Liver (tissue), 9 donors: ENCODE results near the gene KDM2B. TPM values are rescaled to one million over a fixed set of nuclear protein-coding genes. Genes with fewer than 3 reads are reported as not detected.
A peak's percentile ranks its signal among the peaks of the same experiment; 100 is the strongest.

Source experiments
- DNase-seq: peaks from one replicate; pipeline ENCODE4 v3.0.0-alpha.2; 2017; ENCODE audit warnings: low spot score
- H3K27ac ChIP-seq, 2 donors: one replicate each; pipeline ENCODE4 v1.7.0; 2013; ENCODE audit warnings: inconsistent platforms in 2 of 2, low read length in 2 of 2, control low read depth in 1 of 2, low read depth in 1 of 2, mild to moderate bottlenecking in 1 of 2
- H3K27me3 ChIP-seq, 4 donors: one replicate each; pipeline versions ENCODE4 v1.6.1 to v1.7.0; 2013; ENCODE audit warnings: low read length in 3 of 4, inconsistent platforms in 1 of 4, mild to moderate bottlenecking in 1 of 4, moderate library complexity in 1 of 4; ENCODE audit not compliant: control insufficient read depth in 4 of 4, insufficient read depth in 4 of 4
- H3K36me3 ChIP-seq, 4 donors: one replicate each; pipeline versions ENCODE4 v1.6.1 to v1.7.0; 2013; ENCODE audit warnings: low read length in 3 of 4, mild to moderate bottlenecking in 3 of 4, low read depth in 1 of 4, moderate library complexity in 1 of 4; ENCODE audit not compliant: control insufficient read depth in 4 of 4, insufficient read depth in 3 of 4
- H3K4me1 ChIP-seq, 4 donors: one replicate each; pipeline versions ENCODE4 v1.6.1 to v1.7.0; 2013; ENCODE audit warnings: low read length in 3 of 4, mild to moderate bottlenecking in 3 of 4, moderate library complexity in 1 of 4; ENCODE audit not compliant: control insufficient read depth in 4 of 4, insufficient read depth in 4 of 4
- H3K4me3 ChIP-seq, 3 donors: one replicate each; pipeline versions ENCODE4 v1.6.1 to v1.7.0; 2013; ENCODE audit warnings: low read length in 3 of 3, control low read depth in 1 of 3, low read depth in 1 of 3, mild to moderate bottlenecking in 1 of 3
- H3K9ac ChIP-seq, 2 donors: one replicate each; pipeline ENCODE4 v1.7.0; 2013; ENCODE audit warnings: low read length in 2 of 2, mild to moderate bottlenecking in 2 of 2, moderate library complexity in 2 of 2, control low read depth in 1 of 2, low read depth in 1 of 2
- H3K9me3 ChIP-seq, 4 donors: one replicate each; pipeline versions ENCODE4 v1.6.1 to v1.7.0; 2013; ENCODE audit warnings: low read length in 3 of 4; ENCODE audit not compliant: control insufficient read depth in 4 of 4
- EGR1 ChIP-seq, 2 donors: IDR thresholded peaks; 2 replicates each; pipeline ENCODE4 v1.6.1; 2016 to 2018; ENCODE audit warnings: antibody characterized with exemption in 2 of 2, low read depth in 2 of 2
- FOXA1 ChIP-seq: IDR thresholded peaks from 2 replicates; pipeline ENCODE4 v1.6.1; 2016; ENCODE audit warnings: antibody characterized with exemption
- GABPA ChIP-seq, 2 donors: IDR thresholded peaks in 1 of 2; conservative IDR thresholded peaks in 1 of 2; 2 replicates each; pipeline ENCODE4 v1.6.1; 2016; ENCODE audit warnings: antibody characterized with exemption in 2 of 2, mild to moderate bottlenecking in 1 of 2, moderate library complexity in 1 of 2
- HNF4G ChIP-seq: IDR thresholded peaks from 2 replicates; pipeline ENCODE4 v1.6.1; 2016; ENCODE audit warnings: antibody characterized with exemption
- NR2F2 ChIP-seq: IDR thresholded peaks from 2 replicates; pipeline ENCODE4 v1.6.1; 2016; ENCODE audit warnings: antibody characterized with exemption
- RXRA ChIP-seq, 2 donors: IDR thresholded peaks; 2 replicates each; pipeline ENCODE4 v1.6.1; 2017 to 2018; ENCODE audit warnings: antibody characterized with exemption in 2 of 2, mild to moderate bottlenecking in 1 of 2
- SP1 ChIP-seq: IDR thresholded peaks from 2 replicates; pipeline ENCODE4 v1.6.1; 2018; ENCODE audit warnings: antibody characterized with exemption, mild to moderate bottlenecking
- TAF1 ChIP-seq: conservative IDR thresholded peaks from 2 replicates; pipeline ENCODE4 v1.6.1; 2016; ENCODE audit warnings: antibody characterized with exemption, mild to moderate bottlenecking
- WGBS: extraction: QIAGEN DNeasy Blood & Tissue Kit; methylation state at CpG from one replicate; pipeline ENCODE4 v1.1.7; 2013; 5-methylcytosine and 5-hydroxymethylcytosine counted together
- polyA plus RNA-seq, 2 donors: library from polyadenylated mRNA; stranded (reverse) in 1 of 2; unstranded in 1 of 2; fragments of 200-250 nt in 1 of 2; fragments of >200 nt in 1 of 2; fragmentation: Nextera tagmentation in 1 of 2; extraction: Ambion mirVana in 1 of 2; gene quantifications; one replicate each; pipeline versions ENCODE4 v1.2.1 to v1.2.3, GENCODE V29; 2013 to 2015
- total RNA-seq, 2 donors: library from RNA; depleted of rRNA; stranded (reverse); fragments of >200 nt; gene quantifications; one replicate each; pipeline ENCODE4 v1.2.3, GENCODE V29; 2014
- TF ChIP-seq, protein P1 (sequence below): fragments of 150-350 bp; IDR thresholded peaks from 2 replicates; pipeline ENCODE4 v1.5.1; 2017; ENCODE audit warnings: improper control_type of control experiment, low read depth, low read length; ENCODE audit not compliant: missing input control
- TF ChIP-seq, protein P2 (sequence below): IDR thresholded peaks from 2 replicates; pipeline ENCODE4 v1.6.1; 2016; ENCODE audit warnings: antibody characterized with exemption, mild to moderate bottlenecking
- TF ChIP-seq, protein P3 (sequence below): IDR thresholded peaks from 2 replicates; pipeline ENCODE4 v1.6.1; 2016; ENCODE audit warnings: antibody characterized with exemption
- TF ChIP-seq, protein P4 (sequence below): IDR thresholded peaks from 2 replicates; pipeline ENCODE4 v1.6.1; 2016; ENCODE audit warnings: antibody characterized with exemption
- donor health status: healthy.
- donor health status: healthy.
- donor health status: healthy.
- donor health status: healthy.
- donor health status: healthy.

The KDM2B gene
- total and polyA plus RNA-seq, 4 donors, result 7.0 to 34.2 (median 10.6) TPM

DNA sequence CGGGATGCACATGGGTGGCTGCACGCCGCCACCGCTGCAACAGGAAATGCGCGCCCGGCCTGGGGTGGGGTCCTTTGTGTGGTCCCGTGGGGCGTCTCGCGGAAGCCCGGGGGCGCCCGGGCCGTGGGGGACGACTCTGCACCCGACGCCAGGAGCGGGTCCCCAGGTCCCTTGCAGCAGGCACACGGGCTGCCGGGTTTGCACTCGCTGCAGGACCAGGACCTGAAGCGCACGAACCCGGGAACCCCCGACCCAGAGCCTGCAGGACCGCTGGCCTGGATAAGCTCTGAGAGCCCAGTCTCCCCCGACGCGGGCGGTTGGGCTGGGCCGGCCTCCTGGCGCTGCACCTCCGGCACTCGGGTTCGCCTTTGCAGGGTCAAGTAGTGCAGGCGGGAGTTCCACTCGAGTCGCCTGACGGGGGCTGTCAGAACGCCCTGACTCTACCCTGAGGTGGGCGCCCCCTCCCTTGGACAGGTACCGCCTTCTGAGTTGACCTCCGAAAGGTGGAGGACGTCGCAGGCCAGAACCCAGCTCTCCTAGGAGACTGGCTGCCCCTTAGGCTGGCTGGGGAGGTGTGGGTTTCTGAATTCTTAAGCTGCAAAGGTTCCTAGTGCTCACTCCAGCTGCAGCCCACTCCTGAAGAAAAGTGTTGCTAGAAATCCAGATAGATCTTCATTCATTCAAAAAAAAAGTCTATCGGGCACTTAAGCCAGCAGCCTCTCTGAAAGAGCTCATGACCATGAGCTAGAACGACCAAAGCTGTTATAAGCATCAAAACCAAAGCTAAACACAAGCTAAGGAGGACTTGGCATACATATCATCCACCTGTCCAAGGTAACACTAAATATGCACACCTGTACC, 113.0 kb downstream of the KDM2B start:
- Histone ChIP-seq H3K36me3 (no peaks in the 10 kb centered on the region), H3K9me3 (no peaks in the 10 kb centered on the region), H3K4me1 (peaks cover 8 to 16% (median 13%) of the 10 kb centered on the region in 4 donors), H3K4me3 (peak overlapping the region; percentile 54 to 86 (median 57)), H3K27ac (no peak overlapping the region), H3K27me3 (no peaks in the 10 kb centered on the region), H3K9ac (no peak overlapping the region)
- no peak for DNase-seq
- TF ChIP-seq, protein P1, sequence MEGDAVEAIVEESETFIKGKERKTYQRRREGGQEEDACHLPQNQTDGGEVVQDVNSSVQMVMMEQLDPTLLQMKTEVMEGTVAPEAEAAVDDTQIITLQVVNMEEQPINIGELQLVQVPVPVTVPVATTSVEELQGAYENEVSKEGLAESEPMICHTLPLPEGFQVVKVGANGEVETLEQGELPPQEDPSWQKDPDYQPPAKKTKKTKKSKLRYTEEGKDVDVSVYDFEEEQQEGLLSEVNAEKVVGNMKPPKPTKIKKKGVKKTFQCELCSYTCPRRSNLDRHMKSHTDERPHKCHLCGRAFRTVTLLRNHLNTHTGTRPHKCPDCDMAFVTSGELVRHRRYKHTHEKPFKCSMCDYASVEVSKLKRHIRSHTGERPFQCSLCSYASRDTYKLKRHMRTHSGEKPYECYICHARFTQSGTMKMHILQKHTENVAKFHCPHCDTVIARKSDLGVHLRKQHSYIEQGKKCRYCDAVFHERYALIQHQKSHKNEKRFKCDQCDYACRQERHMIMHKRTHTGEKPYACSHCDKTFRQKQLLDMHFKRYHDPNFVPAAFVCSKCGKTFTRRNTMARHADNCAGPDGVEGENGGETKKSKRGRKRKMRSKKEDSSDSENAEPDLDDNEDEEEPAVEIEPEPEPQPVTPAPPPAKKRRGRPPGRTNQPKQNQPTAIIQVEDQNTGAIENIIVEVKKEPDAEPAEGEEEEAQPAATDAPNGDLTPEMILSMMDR, result no peak
- TF ChIP-seq HNF4G, result no peak
- no peak for TF ChIP-seq NR2F2
- no peak for TF ChIP-seq GABPA (IDR thresholded peaks at IDR 0.05 in 1 of 2, conservative IDR thresholded peaks at IDR 0.05 in 1 of 2)
- TF ChIP-seq, protein P2, sequence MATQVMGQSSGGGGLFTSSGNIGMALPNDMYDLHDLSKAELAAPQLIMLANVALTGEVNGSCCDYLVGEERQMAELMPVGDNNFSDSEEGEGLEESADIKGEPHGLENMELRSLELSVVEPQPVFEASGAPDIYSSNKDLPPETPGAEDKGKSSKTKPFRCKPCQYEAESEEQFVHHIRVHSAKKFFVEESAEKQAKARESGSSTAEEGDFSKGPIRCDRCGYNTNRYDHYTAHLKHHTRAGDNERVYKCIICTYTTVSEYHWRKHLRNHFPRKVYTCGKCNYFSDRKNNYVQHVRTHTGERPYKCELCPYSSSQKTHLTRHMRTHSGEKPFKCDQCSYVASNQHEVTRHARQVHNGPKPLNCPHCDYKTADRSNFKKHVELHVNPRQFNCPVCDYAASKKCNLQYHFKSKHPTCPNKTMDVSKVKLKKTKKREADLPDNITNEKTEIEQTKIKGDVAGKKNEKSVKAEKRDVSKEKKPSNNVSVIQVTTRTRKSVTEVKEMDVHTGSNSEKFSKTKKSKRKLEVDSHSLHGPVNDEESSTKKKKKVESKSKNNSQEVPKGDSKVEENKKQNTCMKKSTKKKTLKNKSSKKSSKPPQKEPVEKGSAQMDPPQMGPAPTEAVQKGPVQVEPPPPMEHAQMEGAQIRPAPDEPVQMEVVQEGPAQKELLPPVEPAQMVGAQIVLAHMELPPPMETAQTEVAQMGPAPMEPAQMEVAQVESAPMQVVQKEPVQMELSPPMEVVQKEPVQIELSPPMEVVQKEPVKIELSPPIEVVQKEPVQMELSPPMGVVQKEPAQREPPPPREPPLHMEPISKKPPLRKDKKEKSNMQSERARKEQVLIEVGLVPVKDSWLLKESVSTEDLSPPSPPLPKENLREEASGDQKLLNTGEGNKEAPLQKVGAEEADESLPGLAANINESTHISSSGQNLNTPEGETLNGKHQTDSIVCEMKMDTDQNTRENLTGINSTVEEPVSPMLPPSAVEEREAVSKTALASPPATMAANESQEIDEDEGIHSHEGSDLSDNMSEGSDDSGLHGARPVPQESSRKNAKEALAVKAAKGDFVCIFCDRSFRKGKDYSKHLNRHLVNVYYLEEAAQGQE, result no peak
- TF ChIP-seq, protein P3, sequence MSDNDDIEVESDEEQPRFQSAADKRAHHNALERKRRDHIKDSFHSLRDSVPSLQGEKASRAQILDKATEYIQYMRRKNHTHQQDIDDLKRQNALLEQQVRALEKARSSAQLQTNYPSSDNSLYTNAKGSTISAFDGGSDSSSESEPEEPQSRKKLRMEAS, result no peak
- no peak for TF ChIP-seq RXRA (IDR thresholded peaks at IDR 0.05)
- no peak for TF ChIP-seq TAF1
- TF ChIP-seq, protein P4, sequence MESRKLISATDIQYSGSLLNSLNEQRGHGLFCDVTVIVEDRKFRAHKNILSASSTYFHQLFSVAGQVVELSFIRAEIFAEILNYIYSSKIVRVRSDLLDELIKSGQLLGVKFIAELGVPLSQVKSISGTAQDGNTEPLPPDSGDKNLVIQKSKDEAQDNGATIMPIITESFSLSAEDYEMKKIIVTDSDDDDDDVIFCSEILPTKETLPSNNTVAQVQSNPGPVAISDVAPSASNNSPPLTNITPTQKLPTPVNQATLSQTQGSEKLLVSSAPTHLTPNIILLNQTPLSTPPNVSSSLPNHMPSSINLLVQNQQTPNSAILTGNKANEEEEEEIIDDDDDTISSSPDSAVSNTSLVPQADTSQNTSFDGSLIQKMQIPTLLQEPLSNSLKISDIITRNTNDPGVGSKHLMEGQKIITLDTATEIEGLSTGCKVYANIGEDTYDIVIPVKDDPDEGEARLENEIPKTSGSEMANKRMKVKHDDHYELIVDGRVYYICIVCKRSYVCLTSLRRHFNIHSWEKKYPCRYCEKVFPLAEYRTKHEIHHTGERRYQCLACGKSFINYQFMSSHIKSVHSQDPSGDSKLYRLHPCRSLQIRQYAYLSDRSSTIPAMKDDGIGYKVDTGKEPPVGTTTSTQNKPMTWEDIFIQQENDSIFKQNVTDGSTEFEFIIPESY, result no peak
- WGBS, result 22% methylated on average over 48 of the region's 48 CpGs

DNA sequence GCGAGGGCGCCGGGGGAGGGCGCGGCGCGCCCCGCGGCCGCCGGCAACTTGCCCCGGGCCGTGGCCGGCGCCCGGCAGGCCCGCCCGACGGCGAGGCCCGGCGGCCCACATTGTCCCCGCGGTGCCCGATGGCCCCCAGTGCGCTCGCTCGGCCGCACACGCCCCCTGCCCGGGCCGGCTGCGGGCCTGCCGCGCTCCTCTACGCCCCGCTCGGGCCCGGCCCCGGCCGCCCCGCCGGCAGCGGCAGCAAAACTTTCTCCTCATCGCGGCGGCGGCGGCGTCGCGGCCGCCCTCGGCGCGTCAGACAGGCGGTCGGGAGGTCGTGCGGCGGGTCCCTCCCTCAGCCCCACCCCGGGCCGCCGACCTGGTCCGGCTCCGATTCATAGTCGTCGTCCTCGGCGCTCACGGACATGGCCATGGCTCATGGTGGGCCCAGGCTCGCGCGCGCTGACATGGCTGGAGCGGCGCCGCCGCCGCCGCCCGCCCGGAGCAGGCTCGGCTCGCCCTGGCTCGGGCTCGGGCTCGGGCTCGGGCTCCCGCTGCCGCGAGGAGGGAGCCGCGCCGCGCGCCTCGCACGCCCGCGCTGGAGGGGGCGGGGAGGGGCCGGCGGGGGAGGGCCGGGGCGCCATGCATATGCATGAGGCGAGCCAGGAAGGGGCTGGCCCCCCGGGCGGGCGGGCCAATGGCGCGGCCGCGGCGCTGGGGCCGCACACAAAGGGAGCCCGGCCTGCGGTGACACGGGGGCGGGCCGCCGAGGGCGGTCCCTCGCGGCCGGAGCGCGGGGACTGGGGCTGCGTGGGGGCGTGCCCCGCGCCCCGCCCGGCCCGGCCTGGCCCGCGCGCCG, 113.8 kb downstream of the KDM2B start:
- Histone ChIP-seq H3K9ac (no peak overlapping the region), H3K36me3 (no peaks in the 10 kb centered on the region), H3K4me1 (peaks cover 3 to 11% (median 8%) of the 10 kb centered on the region in 4 donors), H3K27ac (peak overlapping the region; percentile 28 to 62), H3K9me3 (no peaks in the 10 kb centered on the region), H3K4me3 (peak overlapping the region in 2 of 3 donors; percentile 57 to 86), H3K27me3 (no peaks in the 10 kb centered on the region)
- under 1% methylated on average over 139 of the region's 139 CpGs for WGBS
- TF ChIP-seq FOXA1 (no peak), EGR1 (IDR thresholded peaks at IDR 0.05; ENCODE audit: low read depth in 2 of 2) (no peak), SP1 (no peak), TAF1 (no peak)
- TF ChIP-seq, protein P1, result no peak
- TF ChIP-seq, protein P2, result no peak
- TF ChIP-seq, protein P3, result no peak
- DNase-seq, result peak; percentile 87
